ENCODE data around the gene NAGA.
A peak's percentile ranks its signal among the peaks of the same experiment; 100 is the strongest.
"Not testable (repeated sequence)": the region's sequence is repeated elsewhere in the genome, so short reads cannot be mapped to it uniquely, and the experiment has no call there.

Gene NAGA

DNA sequence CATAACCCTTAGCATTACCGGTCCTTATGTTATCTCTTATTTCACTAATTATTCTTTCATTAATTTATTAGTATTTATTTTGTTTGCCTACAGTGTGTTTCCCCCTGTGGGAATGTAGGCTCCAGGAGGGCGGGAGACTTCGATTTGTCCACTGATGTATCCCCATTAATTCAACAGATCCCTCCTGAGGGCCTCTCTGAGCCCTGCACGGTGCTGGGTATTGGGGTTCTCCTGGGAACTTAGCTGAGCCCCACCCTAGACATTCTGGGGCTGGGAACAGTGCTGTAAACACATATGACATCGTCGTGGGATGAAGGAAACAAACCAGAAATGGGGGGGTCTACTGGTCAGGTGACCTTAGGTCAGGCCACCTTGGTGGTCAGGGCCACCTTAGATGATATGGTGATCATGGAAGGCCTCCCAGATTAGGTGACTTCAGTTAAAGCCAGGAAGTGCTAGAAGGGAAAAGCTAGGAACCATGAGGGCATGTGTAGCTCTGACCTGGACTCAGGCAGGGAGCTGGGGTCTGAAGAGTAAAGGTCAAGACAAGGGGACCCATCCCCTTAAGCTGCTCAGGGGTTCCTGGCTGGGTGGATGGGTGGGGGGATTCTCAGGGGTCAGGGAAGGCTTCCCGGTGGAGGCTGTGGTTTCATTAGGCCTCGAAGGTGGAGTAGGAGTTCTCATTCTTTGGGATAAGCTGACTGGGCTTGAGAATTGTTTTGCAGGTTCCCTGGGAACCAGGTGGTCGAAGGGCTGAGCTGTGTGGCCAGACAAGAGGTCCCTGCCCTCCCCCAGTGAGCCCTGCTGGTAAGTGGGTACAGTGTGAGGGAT, 4.4 kb upstream of the NAGA start:
- no peak for DNase-seq

- peak; percentile 68 for DNase-seq
These were observed 3.7 kb upstream of the NAGA start, which contains the start of gene PHETA2 for GRCh38 chr22:42074132-42074811. PHETA2 (plus strand) TSS chr22:42074248; CDS start chr22:42077294, 3,046 bp downstream.

- no peak for DNase-seq
These were observed 3.0 kb upstream of the NAGA start for GRCh38 chr22:42073621-42074041.

DNA sequence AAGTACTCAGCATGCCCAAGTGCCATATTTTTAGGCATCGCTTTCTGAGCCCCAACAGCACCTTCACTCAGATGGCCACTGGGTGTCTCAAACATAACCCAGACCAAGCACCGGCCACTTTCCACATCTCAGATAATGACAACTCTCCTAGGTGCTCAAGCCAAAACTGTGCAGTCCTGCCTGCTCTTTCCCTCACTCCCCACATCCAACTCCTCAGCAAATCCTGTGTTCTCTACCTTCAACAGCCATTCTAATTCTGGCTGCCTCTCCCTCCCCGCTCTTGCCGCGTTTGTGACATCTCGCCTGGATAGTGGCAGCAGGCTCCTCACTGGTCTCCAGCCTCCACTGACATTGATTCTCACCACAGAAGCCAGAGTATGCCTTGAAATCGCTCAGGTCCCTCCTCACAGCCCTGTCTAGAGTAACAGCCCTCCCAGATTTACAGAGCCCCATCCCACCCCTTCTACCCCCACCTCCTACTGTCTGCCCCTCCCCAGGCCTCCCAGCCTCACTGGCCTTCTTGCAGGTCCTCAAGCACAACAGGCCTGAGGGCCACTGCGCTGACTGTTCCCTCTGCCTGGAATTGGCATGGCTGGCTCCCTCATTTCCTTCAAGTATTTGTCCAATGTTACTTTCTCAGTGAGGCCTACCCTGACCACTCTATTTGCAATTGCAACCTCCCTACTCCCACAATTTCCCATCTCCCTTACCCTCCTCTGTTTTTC, 2.2 kb upstream of the NAGA start:
- no peak for DNase-seq

- DNase-seq = not testable (repeated sequence)
These were observed 896 bp upstream of the NAGA start for GRCh38 chr22:42071508-42071907.

DNA sequence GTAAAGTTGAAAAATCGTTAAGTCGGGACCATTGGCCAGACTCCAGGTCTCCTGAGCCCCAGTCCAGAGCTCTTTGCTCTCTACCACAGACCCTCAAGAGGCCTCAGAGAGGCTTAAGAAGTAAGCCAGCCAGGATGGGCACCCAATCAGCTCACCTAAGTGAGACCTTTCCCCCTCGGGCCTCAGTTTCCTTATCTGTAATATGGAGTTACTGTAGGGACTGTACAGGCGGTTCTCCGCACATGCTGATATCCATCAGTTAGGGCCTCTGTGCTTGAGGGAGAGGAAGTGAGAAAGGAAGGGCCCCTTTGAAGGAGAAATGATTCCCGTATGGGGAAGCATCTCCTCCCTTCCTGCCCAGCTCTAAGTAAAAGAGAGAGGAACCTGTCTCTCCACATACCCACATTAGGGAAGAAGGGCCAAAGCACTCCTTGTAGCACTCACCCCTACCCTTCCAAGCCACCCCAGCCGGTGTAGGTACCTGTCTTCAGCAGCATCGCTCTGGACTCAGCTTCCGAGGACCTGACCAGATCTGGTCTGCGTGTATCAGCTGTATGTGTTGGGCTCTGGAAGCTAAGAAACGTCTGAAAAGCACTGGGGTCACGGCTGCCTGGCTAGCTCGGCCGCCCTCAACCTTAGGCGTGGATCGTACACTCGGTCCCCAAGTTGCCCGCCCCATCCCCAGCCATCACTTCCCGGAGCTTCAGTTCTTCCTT, 653 bp downstream of the NAGA start:
- no peak for DNase-seq

DNA sequence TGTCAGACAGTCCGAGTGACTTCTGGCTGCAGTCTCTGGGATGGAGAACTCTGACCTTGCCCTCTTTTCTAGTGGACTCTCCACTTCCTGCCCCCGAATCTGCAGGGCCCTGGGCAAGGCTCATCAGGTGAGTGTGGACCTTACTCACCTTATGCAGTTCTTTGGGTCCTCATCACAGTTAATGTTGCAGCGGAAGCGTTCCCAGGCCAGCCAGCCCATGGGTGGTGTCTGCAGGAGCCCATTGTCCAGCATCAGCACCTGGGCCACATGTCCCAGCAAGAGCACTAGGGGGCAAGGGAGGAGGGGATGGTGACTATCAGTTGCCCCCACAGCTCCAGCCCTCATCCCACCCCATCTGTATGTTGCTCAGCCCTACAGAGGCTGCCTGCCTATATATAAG, 2.3 kb downstream of the NAGA start:
- no peak for DNase-seq

GRCh38 chr22:42067671-42068251, 2.9 kb downstream of the NAGA start:
- DNase-seq = no peak

- no peak for DNase-seq
These were observed 3.7 kb downstream of the NAGA start for GRCh38 chr22:42066937-42067336.

DNA sequence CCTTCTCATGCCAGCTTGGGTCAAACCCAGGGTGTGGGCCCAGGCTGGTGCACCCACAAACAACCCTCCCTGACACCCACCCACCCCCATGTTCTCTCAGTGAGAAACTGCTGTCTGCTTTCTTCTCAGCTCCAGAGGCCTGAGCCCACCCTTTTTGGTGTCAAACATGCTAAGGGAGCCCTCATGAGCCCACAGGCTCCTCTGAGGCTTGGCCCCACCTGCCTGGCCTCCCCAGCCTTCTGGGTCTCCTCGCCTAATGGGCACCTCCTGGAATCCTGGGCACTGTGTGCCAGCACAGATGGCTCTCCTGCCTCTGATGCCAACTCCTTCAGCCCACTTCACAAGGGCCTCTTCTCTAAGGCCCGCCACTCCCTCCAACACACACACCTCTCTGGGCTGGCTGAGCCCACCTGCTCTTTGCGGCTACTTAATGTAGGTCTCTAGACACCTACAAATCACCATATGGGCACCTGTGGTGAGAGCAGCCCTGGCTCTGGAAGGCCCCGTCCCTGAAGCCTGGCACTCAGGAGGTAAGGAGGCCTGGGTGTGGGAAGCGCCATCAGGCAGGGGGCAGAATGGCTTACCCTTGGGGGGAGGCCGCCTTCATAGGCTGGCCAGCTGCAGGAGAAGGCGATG, 4.4 kb downstream of the NAGA start:
- no peak for DNase-seq

GRCh38 chr22:42065438-42066125, 5.0 kb downstream of the NAGA start:
- no peak for DNase-seq

DNA sequence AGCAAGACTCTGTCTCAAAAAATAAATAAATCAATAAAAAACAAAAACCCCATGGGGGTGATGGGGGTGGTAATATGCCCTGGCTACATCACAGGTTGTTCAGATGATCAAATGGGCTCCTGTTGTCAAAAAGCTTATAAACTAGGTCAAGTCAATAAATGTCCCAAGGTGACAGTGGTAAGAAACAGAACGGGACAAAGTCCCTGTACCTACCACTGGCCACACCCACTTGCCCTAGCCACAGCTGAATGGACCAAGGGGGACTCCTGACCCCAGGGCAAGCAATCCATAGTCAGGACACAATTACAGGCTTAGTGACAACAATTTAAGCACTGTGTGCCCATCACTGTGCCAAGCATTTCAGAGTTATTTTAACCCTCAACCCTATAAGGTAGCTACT, 6.0 kb downstream of the NAGA start:
- DNase-seq = no peak

DNA sequence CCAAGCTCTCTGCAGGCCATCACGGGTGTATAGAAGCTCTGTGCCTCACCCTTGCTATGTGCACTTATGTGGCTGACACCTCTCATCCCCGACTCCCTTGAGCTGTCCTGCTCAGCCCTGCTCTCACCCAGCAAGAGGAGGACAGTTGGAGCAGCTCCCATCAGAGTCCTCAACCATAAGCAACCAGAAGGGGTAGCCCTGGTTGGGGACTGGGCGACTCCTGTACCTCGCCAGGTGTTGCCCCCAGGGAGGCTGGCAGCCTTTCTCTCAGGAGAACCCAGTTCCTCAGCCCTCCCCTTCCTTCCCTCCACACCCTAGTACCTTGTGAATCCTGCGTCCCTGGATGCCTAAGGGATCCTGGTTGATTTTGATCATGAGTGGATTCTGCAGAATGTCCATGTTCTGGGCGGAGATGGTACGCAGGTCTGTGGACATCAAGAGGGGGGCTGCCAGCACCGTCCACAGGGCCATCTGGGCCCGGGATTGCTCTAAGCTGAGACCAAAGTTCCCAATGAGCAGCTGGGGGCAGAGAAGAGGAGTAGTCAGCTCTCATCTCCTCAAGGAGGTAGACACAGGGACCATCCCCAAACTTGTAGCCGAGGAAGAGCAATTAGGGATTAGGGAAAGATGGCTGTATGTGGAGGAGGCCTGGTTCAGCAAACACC, 8.0 kb downstream of the NAGA start:
- no peak for DNase-seq

DNA sequence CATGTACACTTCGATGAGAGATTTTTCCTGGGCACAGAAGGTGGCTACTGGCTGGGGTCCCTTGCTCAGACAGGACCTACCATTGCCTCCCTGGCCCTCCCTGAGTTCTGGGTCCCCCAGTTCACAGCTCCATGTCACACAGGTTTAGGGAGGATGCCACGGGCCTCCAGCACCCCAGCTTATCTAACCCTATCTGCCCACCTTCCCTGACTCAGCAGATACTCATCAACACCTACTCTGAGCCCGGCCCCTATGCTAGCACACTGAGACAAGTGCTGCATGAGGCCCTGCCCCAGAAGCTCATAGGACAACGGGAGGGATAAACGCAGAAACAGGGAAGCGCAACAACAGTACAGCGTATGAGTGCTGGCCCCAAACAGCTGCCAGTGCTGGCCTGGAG, 9.6 kb downstream of the NAGA start:
- DNase-seq = no peak

DNA sequence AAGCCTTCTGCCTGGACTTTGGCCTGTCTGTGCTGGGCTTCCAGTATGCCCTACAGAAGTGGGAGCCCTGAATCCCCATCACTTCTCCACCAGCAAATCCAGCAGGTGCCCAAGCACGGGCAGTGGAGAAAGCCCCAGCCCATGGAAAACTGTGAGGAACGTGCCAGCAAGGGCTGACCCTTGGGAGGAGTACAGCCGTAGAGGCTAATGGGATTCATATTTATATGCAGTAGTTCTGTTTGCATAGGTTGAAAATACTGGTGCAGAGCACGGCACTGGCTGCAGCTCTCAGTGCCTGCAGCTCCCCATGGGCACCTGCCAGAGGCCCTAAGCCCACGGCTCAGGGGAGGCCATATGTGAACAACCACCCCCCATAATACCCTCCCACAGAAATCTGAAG, 10.1 kb downstream of the NAGA start:
- no peak for DNase-seq

DNA sequence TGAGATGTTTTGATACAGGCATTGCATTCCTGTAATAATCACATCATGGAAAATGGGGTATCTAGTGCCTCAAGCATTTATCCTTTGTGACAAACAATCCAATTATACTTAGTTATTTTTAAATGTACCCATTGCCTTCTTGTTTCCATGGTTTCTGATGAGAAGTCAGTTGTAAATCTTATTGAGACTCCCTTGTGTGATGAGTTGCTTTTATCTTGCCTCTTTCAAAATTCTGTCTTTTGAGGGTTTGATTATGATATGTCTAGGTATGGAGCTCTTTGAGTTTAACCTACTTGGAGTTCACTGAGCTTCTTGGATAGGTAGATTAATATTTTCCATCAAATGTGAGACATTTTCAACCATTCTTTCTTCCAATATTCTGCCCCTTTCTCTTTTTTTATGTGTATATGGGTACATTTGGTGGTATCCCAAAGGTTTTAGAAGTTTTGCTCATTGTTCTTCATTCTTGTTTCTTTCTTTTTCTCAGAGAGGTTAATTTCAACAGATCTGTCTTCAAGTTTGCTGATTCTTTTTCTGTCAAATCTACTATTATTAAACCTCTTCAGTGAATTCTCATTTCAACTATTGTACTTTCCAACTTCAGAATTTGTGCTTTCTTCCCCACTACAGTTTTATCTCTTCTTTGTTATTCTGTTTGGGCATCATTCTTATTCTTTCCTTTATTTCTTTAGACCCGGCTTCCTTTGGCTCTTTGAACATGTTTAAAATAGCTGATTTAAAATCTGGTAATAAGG, 13.7 kb downstream of the NAGA start:
- no peak for DNase-seq

DNA sequence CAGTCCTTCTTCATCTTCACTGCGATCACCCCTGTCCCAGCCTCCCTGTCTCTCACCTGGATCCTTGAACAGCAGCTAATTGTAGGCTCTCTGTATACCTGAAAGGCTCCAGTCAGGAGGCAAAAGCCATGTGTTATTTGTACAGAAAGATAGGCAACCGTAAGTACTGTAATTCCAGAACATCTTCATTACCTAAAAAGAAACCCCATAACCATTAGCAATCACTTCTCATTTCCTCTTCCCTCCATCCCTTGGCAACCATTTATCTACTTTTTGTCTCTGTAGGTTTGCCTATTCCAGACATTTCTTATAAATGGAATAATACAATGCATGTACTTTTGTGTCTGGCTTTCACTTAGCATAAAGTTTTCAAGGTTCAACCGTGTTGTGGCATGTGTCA, 17.8 kb downstream of the NAGA start:
- DNase-seq = no peak

- no peak for DNase-seq
These were observed 19.9 kb downstream of the NAGA start for GRCh38 chr22:42050641-42051180.

GRCh38 chr22:42041784-42042183, 28.8 kb downstream of the NAGA start:
- no peak for DNase-seq

- no peak for DNase-seq
These were observed 31.3 kb downstream of the NAGA start for GRCh38 chr22:42039271-42039670.

Measured in activated naive CD4-positive, alpha-beta T cell treated with anti-CD3 and anti-CD28 coated beads, Interleukin-2, amount 50 U/mL, for 16 hours (primary cell).